Activated gamma-delta T cell treated with anti-CD3 and anti-CD28 coated beads, Interleukin-2, amount 50 U/mL, for 16 hours (primary cell): ENCODE data around the gene HABP2.

ENCODE experiments used
- DNase-seq: peaks from one replicate; pipeline ENCODE4 v3.0.0-alpha.2; 2020; ENCODE audit warnings: low read depth

The HABP2 gene

GRCh38 chr10:113527211-113527906 is 25.5 kb upstream of the HABP2 start:
- no peak for DNase-seq

- no peak for DNase-seq
Observed at GRCh38 chr10:113528876-113529275, 24.0 kb upstream of the HABP2 start.

- no peak for DNase-seq
Observed at GRCh38 chr10:113529575-113529974, 23.3 kb upstream of the HABP2 start.

DNA sequence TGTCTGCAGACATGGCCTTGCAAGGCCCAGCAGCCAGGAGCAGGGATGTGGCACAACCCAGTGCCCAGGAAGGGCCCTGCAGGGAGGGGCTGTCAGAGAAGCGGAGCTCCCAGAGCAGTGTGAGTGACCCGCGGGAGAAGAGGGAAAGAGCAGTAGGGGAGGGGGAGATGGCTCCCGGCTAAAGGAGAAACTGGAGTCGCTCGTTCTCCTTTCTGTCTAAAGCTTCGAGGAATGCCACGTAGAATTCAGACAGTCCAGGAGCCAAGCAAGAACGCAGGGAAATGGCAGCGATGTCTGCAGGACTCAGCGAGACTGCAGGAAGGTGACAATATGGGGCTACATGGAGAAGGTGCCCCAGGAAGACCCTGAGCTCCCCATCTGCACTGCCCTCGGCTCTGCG is 22.4 kb upstream of the HABP2 start:
- no peak for DNase-seq

DNA sequence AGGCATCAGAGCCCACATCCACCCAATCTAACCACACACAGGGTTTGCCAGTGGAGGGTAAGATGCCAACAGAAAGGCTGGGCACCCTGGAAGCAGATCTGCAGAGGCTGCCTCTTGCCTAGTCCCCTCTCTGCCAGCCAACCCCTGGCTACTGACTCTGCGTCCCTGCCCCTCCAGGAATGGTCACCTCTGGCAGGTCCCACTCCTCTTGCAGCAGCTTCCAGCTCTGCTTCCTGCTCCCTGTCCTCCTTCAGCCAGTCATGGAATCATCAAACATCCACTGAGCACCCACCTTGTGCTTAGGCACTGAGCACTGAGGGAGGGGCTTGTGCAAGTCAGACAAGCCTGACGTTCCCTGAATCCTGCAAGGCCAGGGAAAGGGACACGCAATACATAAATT is 20.1 kb upstream of the HABP2 start:
- DNase-seq = no peak

GRCh38 chr10:113533801-113534200 is 19.1 kb upstream of the HABP2 start:
- DNase-seq = no peak

- DNase-seq = no peak
Observed at GRCh38 chr10:113534423-113534822, 18.4 kb upstream of the HABP2 start.

- DNase-seq = no peak
Observed at GRCh38 chr10:113537672-113538071, 15.2 kb upstream of the HABP2 start.

- DNase-seq = no peak
Observed at GRCh38 chr10:113538151-113538550, 14.7 kb upstream of the HABP2 start.

- DNase-seq = no peak
Observed at GRCh38 chr10:113539789-113540188, 13.1 kb upstream of the HABP2 start.

DNA sequence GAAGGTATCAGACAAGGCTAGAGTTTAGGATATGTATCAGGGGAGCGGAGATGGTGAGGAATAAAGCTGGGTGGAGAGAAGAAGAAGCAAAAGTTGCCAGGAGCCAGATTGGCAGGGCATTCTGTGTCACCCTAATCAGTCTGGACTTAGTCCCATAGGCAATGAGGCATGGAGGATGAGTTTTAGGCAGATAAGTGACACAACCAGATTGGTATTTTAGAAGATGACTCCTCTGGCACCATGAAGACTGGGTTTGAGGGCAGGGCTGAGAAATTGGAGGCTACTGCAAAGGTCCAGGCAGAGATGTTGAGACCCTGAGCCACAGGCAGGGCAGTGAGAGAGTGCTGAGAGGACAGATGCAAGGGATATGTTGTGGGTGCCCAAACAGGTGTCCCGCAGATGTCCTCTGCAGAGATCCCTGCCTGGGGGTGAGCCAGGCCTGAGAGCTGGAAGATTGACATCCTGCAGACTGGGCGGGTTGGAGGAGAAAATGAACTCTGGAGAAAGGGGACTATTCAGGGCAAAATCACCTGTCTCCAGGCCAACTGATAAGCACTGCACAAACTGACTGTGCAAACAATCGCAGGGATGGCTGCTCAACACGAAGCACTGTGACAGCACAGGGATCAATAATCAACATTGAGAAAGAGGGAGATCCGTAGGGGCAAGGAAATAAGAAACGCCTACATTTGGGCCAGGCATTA is 11.9 kb upstream of the HABP2 start:
- no peak for DNase-seq

DNA sequence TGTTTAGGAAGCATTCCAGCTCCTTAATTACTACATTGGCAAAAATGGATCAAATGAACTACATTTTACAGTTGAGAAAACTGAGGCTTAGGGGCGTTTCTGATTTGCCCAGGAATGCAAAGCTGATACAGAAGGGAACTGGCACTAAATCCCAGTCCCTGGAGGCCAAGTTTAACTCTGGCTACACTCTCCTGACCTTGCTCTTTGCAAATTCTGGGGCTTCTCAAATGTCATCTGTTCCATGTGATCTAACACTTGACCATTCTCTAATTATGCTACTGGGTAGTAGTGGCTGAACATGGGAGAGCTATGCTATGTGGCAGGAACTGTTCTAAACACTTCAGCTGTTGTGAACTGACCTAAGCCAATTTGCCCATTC is 11.3 kb upstream of the HABP2 start:
- no peak for DNase-seq

- DNase-seq = no peak
Observed at GRCh38 chr10:113543107-113543955, 9.5 kb upstream of the HABP2 start.

DNA sequence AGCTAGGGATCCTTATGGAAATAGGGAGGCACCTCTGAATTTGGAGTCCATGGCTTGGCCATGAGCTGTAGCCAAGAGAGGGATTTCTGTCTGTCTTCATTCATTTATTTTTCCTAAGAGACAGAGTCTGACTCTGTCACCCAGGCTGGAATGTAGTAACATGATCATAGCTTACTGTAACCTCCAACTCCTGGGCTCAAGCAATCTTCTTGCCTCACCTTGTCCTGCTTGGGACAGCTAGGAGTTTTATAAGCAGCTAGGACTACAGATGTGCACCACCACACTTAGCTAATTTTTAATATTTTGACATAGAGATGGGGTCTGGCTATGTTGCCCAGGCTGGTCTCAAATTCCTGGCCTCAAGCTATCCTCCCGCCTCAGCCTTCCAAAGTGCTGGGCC is 8.5 kb upstream of the HABP2 start:
- no peak for DNase-seq

- DNase-seq = no peak
Observed at GRCh38 chr10:113547426-113547825, 5.4 kb upstream of the HABP2 start.

DNA sequence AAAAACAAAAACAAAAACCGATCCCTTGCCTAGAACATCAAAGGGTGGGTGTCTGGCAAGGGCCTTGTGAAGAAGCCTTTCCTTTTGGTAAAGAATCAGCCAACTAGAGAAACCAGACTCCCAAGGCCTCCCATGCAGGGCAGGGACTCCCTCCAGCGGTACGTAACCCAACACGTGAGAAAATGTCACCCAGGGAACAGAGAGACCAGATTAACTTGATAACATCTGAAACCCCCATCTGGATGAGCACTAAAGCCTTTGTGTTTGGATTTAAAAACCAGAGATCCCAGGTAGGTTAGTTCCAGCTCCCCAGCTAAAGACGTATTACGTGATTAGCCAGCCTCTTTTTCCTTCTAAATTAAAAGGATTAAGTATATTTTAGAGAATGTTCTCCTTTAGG is 3.0 kb upstream of the HABP2 start:
- DNase-seq = no peak

GRCh38 chr10:113550365-113550764 is 2.5 kb upstream of the HABP2 start:
- DNase-seq = no peak

GRCh38 chr10:113552014-113552413 is 839 bp upstream of the HABP2 start:
- DNase-seq = no peak

DNA sequence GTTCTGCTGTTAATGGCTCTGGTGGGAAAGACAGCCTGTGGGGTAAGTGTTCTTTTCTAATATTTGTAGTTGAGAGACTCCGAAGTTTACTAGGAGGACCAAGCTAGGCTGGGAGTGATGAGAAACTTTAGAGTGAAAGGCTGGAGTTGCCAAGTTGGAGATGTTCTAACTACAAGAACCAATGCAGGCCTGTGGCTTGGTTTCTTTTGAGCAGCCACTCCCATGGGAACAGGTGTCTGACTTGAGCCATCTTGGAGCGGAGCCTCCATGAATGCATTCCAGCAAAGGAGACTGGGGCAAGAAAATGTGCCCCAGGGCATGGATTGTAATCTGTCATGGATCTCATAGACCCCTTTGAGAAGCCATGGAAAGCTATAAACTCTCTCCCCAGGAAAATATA is 296 bp downstream of the HABP2 start:
- DNase-seq = no peak

DNA sequence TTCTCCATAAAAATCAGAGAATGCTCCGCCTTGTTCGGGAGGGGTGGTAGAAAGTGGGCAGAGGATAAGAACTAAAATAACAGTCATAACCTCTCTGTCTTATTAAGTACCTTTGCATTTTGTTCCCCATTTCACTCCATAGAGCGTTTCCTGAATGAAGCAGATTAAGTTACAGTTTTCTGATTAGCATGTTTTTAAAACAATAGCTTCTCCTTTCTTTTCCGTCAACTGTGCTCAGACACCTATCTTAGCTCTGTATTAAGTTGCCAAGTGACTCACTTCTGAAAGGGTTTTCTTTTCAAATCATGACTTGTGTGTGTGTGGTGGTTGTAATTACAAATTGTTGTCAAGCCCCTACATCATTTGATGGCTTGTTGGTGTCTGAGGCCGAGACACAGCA is 1.4 kb downstream of the HABP2 start:
- no peak for DNase-seq

DNA sequence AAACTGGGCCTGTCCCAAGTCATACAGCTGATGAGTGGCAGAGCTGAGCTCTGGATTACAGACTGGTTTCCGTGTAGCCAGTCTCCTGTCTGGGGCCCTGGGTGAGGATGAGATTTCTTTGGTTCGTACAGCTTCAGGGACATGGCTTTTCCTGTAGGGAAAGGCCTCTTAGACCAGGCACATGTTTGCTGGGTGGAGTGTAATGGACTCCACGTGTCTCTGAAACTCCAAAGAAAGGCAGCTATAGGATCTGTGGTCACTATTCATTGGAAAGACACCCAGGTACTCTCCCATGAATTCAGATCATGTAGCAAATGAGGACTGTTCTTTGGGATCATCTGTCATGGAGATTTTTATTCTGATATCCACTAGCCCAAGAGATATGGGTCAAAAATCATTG is 2.4 kb downstream of the HABP2 start:
- DNase-seq = no peak

DNA sequence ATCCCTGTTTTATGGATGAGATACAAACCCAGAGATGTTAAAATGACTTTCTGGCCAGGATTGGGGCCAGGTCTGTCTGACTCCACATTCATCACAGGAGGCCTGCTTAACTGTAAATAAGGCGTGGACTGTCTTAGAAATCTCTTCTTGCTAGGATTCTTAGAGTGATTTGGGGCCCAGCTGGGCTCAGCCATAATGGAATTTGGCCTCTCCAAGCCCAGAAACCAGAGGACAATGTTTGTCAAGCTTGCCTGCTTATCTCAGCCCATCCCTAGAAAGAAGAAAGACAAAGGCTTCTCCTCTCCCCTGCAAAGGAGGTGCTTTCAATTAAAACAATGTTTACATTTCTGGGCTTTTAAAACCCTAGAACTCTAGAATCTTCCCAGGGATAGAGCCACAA is 2.9 kb downstream of the HABP2 start:
- no peak for DNase-seq

GRCh38 chr10:113557424-113557862 is 4.6 kb downstream of the HABP2 start:
- DNase-seq = no peak
